K562 (cell line): ENCODE measurements around the gene ZNF831. TPM values are rescaled to one million over a fixed set of nuclear protein-coding genes. Genes with fewer than 3 reads are reported as not detected.

ENCODE experiments used
- CXXC5 ChIP-seq: fragments of 250-450 bp; sonication (Bioruptor Pico); IDR thresholded peaks from 2 replicates; pipeline ENCODE4 v1.8.0; 2022; ENCODE audit warnings: inconsistent platforms, mild to moderate bottlenecking, moderate library complexity
- KLF13 ChIP-seq: fragments of 450-650 bp; IDR thresholded peaks from 2 replicates; pipeline ENCODE4 v1.6.1; 2016; ENCODE audit warnings: missing genetic modification characterization, low read depth, mild to moderate bottlenecking, missing compliant biosample characterization, moderate library complexity, borderline replicate concordance
- LARP7 ChIP-seq: fragments of 450-650 bp; IDR thresholded peaks from 2 replicates; pipeline ENCODE4 v1.6.1; 2016
- MAFK ChIP-seq: IDR thresholded peaks from 2 replicates; pipeline ENCODE4 v1.6.1; 2011; ENCODE audit warnings: low read length, improper control_type of control experiment
- MTF1 ChIP-seq: fragments of 250-450 bp; sonication (Bioruptor Pico); IDR thresholded peaks from 2 replicates; pipeline ENCODE4 v1.9.0; 2021; ENCODE audit warnings: moderate library complexity, mild to moderate bottlenecking, inconsistent platforms, borderline replicate concordance
- MYBL2 ChIP-seq, 2 experiments: fragments of 450-650 bp in 1 of 2; sonication (generic) in 1 of 2; formaldehyde crosslinking in 1 of 2; IDR thresholded peaks; 2 replicates each; pipeline versions ENCODE4 v1.6.1 to v1.8.1; 2017 to 2022; ENCODE audit warnings: borderline replicate concordance in 1 of 2, inconsistent platforms in 1 of 2, low read depth in 1 of 2, mild to moderate bottlenecking in 1 of 2, missing genetic modification reagents in 1 of 2, moderate library complexity in 1 of 2
- RAD21 ChIP-seq, 2 experiments: fragments of 250-450 bp in 1 of 2; fragments of 450-650 bp in 1 of 2; sonication (Bioruptor Pico) in 1 of 2; formaldehyde crosslinking in 1 of 2; IDR thresholded peaks in 1 of 2; conservative IDR thresholded peaks in 1 of 2; 2 replicates each; pipeline versions ENCODE4 v1.4.0 to v1.8.0; 2020 to 2022; ENCODE audit warnings: mild to moderate bottlenecking in 2 of 2, moderate library complexity in 1 of 2
- RB1 ChIP-seq: fragments of 450-650 bp; IDR thresholded peaks from 2 replicates; pipeline ENCODE4 v1.6.1; 2017; ENCODE audit warnings: low read depth, mild to moderate bottlenecking
- TARDBP ChIP-seq: fragments of 450-650 bp; IDR thresholded peaks from 2 replicates; pipeline ENCODE4 v1.6.1; 2016
- TBP ChIP-seq: optimal IDR thresholded peaks from 2 replicates; pipeline ENCODE3; 2011; ENCODE audit warnings: low read depth, low read length, improper control_type of control experiment
- ZFX ChIP-seq: sonication (generic); formaldehyde crosslinking; IDR thresholded peaks from 2 replicates; pipeline ENCODE4 v1.8.0; 2022; ENCODE audit warnings: mild to moderate bottlenecking, missing genetic modification reagents, moderate library complexity
- ZNF445 ChIP-seq: fragments of 250-450 bp; sonication (Bioruptor Pico); IDR thresholded peaks from 2 replicates; pipeline ENCODE4 v1.4.0; 2020; ENCODE audit warnings: low read depth, mild to moderate bottlenecking, moderate library complexity
- ZNF57 ChIP-seq: fragments of 450-650 bp; formaldehyde crosslinking; IDR thresholded peaks from 2 replicates; pipeline ENCODE4 v1.4.0; 2020; ENCODE audit warnings: mild to moderate bottlenecking, moderate library complexity
- polyA plus RNA-seq, 8 experiments: library from polyadenylated mRNA; depleted of rRNA in 4 of 8; stranded (reverse) in 5 of 8; unstranded in 3 of 8; fragments of >200 nt; fragmentation: Nextera tagmentation in 2 of 8; fragmentation: Illumina TruSeq in 1 of 8; extraction: Ambion mirVana in 2 of 8; extraction: Trizol in 1 of 8; gene quantifications; 2 replicates each; pipeline versions ENCODE4 v1.2.1 to v1.2.3, GENCODE V29; 2011 to 2014; ENCODE audit warnings: inconsistent platforms in 1 of 8, missing spikeins in 1 of 8
- total RNA-seq, 7 experiments: library from RNA; depleted of rRNA in 6 of 7; stranded (reverse); fragments of >200 nt in 6 of 7; fragmentation: Illumina TruSeq in 2 of 7; extraction: Trizol in 2 of 7; gene quantifications; 2 replicates each; pipeline versions ENCODE4 v1.2.1 to v1.2.3, GENCODE V29; 2011 to 2021; ENCODE audit warnings: low replicate concordance in 1 of 7
- TF ChIP-seq, protein P1 (sequence below), 3 experiments: fragments of 200-800 bp in 1 of 3; fragments of 250-450 bp in 1 of 3; fragments of 450-650 bp in 1 of 3; sonication (Bioruptor Pico) in 1 of 3; sonication (Bioruptor generic) in 1 of 3; formaldehyde crosslinking in 1 of 3; IDR thresholded peaks; 2 replicates each; pipeline versions ENCODE4 v1.6.1 to v1.8.0; 2016 to 2022; ENCODE audit warnings: mild to moderate bottlenecking in 2 of 3, missing genetic modification characterization in 2 of 3, missing compliant biosample characterization in 1 of 3, moderate library complexity in 1 of 3
- TF ChIP-seq, protein P2 (sequence below): sonication (generic); formaldehyde crosslinking; IDR thresholded peaks from 2 replicates; pipeline ENCODE4 v1.8.0; 2022; ENCODE audit warnings: mild to moderate bottlenecking, low read depth, missing genetic modification reagents
- TF ChIP-seq, protein P3 (sequence below): fragments of 200-800 bp; sonication (Bioruptor generic); IDR thresholded peaks from 2 replicates; pipeline ENCODE4 v1.6.1; 2017; ENCODE audit warnings: missing genetic modification characterization, missing compliant biosample characterization
- TF ChIP-seq, protein P4 (sequence below): sonication (generic); formaldehyde crosslinking; IDR thresholded peaks from 2 replicates; pipeline ENCODE4 v1.8.1; 2023; ENCODE audit warnings: mild to moderate bottlenecking, missing genetic modification reagents

ZNF831 gene
- total and polyA plus RNA-seq, 9 of the 15 experiments (the other 6 are each of a cell fraction or from before 2014, with no cell fraction given), result not detected

DNA sequence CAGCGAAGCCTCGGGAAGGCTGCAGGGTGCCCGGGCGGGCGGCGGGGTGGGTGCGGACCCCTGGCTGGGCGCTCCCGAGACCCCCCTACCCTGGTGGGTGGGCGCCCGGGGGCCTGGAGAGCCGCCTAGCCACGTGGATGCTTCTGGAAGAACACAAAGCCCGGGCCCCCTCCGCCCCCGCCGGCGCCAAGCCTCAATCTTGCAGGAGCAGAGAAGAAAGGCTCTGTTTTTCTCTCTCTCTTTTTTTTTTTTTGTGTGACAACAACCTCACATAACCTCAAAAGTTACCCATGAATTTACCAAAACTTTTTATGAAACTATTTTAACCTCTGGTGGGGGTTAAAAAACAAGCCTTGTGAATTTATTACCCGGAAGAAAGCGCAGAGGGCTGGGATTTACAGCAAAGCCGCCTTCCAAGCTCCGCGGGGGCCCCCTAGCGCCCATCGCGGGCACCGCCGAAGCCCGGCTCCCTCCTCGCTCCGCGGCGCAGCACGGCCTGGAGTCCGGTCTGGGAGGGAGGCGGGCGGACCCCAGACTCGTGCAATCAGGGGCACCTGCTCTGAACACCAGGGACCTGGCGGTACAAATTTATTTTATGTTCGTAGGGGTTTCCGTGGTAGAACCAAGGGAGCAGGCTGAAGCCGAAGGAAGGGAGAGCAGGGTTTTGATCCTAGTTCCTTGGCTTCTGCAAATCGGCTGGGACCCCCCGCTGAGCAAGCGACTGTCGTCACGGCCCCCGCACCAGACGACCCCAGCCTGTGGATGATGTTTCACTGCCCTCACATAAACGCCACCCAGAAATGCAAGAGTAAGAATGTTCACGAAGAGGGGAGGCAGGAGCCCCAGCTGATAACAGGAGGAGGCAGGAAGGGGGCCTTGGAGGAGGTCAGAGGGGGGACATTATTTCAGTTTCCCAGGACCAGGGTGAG is 58.9 kb downstream of the ZNF831 start (continued):
- TF ChIP-seq, protein P1, sequence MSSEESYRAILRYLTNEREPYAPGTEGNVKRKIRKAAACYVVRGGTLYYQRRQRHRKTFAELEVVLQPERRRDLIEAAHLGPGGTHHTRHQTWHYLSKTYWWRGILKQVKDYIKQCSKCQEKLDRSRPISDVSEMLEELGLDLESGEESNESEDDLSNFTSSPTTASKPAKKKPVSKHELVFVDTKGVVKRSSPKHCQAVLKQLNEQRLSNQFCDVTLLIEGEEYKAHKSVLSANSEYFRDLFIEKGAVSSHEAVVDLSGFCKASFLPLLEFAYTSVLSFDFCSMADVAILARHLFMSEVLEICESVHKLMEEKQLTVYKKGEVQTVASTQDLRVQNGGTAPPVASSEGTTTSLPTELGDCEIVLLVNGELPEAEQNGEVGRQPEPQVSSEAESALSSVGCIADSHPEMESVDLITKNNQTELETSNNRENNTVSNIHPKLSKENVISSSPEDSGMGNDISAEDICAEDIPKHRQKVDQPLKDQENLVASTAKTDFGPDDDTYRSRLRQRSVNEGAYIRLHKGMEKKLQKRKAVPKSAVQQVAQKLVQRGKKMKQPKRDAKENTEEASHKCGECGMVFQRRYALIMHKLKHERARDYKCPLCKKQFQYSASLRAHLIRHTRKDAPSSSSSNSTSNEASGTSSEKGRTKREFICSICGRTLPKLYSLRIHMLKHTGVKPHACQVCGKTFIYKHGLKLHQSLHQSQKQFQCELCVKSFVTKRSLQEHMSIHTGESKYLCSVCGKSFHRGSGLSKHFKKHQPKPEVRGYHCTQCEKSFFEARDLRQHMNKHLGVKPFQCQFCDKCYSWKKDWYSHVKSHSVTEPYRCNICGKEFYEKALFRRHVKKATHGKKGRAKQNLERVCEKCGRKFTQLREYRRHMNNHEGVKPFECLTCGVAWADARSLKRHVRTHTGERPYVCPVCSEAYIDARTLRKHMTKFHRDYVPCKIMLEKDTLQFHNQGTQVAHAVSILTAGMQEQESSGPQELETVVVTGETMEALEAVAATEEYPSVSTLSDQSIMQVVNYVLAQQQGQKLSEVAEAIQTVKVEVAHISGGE (CRISPR knock-in tag; IDR thresholded peaks at IDR 0.05), result no peak
- TF ChIP-seq ZNF57, result no peak
- TF ChIP-seq TBP, result no peak
- no peak for TF ChIP-seq ZNF445 (CRISPR knock-in tag)
- no peak for TF ChIP-seq ZFX (CRISPR knock-in tag)
- no peak for TF ChIP-seq LARP7
- TF ChIP-seq, protein P2, sequence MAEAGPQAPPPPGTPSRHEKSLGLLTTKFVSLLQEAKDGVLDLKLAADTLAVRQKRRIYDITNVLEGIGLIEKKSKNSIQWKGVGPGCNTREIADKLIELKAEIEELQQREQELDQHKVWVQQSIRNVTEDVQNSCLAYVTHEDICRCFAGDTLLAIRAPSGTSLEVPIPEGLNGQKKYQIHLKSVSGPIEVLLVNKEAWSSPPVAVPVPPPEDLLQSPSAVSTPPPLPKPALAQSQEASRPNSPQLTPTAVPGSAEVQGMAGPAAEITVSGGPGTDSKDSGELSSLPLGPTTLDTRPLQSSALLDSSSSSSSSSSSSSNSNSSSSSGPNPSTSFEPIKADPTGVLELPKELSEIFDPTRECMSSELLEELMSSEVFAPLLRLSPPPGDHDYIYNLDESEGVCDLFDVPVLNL, result no peak
- no peak for TF ChIP-seq MTF1 (CRISPR knock-in tag)
- TF ChIP-seq, protein P3, sequence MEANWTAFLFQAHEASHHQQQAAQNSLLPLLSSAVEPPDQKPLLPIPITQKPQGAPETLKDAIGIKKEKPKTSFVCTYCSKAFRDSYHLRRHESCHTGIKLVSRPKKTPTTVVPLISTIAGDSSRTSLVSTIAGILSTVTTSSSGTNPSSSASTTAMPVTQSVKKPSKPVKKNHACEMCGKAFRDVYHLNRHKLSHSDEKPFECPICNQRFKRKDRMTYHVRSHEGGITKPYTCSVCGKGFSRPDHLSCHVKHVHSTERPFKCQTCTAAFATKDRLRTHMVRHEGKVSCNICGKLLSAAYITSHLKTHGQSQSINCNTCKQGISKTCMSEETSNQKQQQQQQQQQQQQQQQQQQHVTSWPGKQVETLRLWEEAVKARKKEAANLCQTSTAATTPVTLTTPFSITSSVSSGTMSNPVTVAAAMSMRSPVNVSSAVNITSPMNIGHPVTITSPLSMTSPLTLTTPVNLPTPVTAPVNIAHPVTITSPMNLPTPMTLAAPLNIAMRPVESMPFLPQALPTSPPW (CRISPR knock-in tag), result peak; percentile 20; the same call in 1 of the 2 replicates
- TF ChIP-seq, protein P4, sequence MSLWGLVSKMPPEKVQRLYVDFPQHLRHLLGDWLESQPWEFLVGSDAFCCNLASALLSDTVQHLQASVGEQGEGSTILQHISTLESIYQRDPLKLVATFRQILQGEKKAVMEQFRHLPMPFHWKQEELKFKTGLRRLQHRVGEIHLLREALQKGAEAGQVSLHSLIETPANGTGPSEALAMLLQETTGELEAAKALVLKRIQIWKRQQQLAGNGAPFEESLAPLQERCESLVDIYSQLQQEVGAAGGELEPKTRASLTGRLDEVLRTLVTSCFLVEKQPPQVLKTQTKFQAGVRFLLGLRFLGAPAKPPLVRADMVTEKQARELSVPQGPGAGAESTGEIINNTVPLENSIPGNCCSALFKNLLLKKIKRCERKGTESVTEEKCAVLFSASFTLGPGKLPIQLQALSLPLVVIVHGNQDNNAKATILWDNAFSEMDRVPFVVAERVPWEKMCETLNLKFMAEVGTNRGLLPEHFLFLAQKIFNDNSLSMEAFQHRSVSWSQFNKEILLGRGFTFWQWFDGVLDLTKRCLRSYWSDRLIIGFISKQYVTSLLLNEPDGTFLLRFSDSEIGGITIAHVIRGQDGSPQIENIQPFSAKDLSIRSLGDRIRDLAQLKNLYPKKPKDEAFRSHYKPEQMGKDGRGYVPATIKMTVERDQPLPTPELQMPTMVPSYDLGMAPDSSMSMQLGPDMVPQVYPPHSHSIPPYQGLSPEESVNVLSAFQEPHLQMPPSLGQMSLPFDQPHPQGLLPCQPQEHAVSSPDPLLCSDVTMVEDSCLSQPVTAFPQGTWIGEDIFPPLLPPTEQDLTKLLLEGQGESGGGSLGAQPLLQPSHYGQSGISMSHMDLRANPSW (CRISPR knock-in tag), result no peak
- TF ChIP-seq MAFK, result no peak
- TF ChIP-seq RAD21 (CRISPR knock-in tag; conservative IDR thresholded peaks at IDR 0.05 in 1 of 2, IDR thresholded peaks at IDR 0.05 in 1 of 2), result peak; percentile 76 to 83
- no peak for TF ChIP-seq MYBL2 (IDR thresholded peaks at IDR 0.05; ENCODE audit: low read depth)
- TF ChIP-seq MYBL2 (CRISPR knock-in tag; IDR thresholded peaks at IDR 0.05; ENCODE audit: borderline replicate concordance), result no peak
- TF ChIP-seq KLF13 (tag), result no peak
- 0 out of 2 replicates have a peak, but pooled peaks have one; percentile 28 for TF ChIP-seq CXXC5 (CRISPR knock-in tag)
- peak; percentile 18; the same call in 1 of the 2 replicates for TF ChIP-seq RB1
- no peak for TF ChIP-seq TARDBP
